NCI-H1092 (cell line): ENCODE measurements around the gene STKLD1.
"Not testable (repeated sequence)": the region's sequence is repeated elsewhere in the genome, so short reads cannot be mapped to it uniquely, and the experiment has no call there.

Experiments
- DNase-seq: peaks from one replicate; lab custom pipeline; 2025; lab: John Stamatoyannopoulos, UW

Gene STKLD1

DNA sequence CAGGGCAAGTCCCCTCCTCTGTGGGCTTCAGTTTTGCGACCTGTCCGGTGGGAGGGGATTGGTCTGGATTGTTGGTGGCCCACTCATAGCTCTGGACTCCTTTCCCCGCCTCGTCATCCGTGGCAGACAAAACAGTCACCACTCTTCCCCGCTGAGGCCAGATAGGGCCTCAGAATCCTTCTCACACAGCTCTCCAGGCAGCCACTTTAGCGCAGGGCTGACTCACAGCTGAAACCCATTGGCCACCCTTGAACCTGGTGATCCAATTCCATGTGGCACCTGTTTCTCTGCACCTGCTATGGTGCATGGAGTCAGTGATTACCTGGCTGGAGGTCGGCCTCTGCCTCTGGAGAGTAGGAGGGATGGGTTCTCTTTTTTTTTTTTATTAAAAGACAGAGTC lies 67.8 kb downstream of the STKLD1 start:
- no peak for DNase-seq

DNA sequence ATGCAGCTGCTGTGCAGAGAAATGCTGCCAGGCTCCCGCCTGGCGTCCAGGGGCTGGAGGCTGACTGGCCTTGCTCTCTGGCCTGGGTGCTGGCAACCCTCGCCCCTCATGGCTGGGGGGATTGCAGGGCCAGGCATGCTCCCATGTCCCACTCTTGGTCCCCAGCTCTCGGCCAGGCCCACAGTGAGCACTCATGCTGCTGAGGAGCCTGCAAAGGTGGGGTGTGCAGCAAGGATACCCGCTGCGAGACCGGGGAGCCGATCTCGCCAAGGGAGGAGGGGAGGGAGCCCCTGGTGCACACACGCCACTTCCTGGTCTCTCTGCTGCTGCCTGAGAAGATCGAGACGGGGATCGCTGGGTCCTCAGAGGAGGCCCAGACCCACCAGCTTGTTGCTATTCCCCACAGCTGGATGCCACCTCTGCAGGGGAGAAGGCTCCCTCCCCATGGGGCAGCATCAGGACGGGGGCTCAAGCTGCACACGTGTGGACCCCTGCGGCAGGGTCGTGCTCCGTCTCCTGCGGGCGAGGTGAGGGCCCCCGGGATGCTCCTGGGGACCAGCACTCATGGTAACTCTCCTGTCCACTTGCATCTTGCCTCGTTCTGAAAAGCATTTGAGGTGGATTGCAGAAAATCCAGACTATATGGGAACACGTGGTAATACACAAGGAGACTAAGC lies 69.3 kb downstream of the STKLD1 start:
- DNase-seq: no peak

DNA sequence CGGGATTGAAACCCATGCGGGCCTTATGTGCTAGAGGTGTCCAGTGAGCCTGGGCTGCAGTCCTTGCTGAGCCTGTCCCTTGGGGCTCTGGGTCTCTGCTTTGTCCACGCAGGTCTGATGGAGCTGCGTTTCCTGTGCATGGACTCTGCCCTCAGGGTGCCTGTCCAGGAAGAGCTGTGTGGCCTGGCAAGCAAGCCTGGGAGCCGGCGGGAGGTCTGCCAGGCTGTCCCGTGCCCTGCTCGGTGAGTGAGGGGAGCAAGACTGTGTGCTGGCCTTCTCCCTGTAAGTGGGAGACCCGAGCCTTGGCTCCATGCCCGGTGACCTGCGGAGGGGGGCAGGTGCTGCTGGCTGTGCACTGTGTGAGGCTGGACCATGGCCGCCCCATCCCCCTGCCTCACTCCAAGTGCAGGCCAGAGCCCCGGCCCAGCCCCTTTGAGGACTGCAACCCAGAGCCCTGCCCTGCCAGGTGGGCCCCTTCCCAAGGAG lies 72.4 kb downstream of the STKLD1 start:
- DNase-seq: no peak

DNA sequence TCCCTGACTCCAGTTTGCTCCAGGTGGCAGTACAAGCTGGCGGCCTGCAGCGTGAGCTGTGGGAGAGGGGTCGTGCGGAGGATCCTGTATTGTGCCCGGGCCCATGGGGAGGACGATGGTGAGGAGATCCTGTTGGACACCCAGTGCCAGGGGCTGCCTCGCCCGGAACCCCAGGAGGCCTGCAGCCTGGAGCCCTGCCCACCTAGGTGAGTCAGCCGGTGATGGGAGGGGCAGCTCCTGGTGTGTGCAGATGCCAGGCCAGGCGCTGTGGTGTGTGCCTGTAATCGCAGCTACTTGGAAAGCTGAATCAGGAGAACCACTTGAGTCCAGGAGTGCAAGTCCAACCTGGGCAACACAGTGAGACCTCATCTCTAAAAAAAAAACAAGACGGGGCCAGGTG lies 73.6 kb downstream of the STKLD1 start:
- DNase-seq: no peak

DNA sequence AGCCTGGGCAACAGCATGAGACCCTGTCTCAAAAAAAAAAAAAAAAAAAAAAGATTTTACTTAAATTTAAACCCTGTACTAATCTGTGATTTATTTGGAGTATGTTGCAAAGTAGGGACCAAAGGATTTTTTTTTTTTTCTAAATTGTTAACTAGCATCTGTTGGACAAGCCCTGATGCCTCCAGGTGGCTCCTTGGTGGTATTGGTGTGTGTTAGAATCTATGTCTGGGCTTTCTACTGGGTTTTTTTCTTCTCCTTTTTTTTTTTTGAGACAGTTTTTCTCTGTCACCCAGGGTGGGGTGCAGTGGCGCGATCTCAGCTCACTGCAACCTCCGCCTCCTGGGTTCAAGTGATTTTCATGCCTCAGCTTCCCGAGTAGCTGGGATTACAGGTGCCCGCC lies 75.7 kb downstream of the STKLD1 start:
- DNase-seq: not testable (repeated sequence)

DNA sequence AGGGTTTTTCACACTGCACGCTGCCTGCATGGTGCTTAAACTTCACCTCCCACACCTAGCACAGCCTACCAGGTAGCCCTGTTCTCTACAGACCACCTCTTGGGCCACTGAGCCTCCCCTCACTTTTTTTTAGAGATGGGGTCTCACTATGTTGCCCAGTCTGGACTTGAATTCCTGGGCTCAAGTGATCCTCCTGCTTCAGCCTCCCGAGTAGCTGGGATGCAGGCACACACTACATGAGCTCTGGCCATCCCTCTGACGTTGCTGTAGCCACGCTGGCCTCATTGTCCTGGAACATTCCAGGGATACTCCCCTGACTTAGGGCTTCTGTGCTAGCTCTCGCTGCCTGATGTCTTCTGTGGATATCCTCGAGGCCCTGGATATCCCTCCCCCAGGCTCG lies 76.4 kb downstream of the STKLD1 start:
- no peak for DNase-seq

DNA sequence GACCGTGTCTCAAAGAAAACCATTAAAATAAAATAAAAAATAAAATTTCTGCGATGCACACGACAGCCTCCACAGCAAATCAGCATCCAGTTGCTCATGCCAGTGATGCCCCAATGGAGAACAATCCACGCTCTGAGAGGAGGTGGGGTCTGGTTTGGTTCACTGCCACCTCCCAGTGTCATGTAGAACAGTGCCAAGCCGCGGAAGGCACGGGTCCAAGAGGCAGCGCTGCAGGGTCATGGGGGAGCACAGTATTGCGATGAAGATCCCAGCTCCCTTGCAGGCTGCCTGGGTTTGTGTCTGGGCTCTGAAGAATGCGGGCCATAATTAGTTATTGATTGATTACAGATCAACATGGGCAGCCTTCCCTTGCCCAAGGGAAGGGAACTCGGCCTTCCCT lies 77.5 kb downstream of the STKLD1 start:
- no peak for DNase-seq

DNA sequence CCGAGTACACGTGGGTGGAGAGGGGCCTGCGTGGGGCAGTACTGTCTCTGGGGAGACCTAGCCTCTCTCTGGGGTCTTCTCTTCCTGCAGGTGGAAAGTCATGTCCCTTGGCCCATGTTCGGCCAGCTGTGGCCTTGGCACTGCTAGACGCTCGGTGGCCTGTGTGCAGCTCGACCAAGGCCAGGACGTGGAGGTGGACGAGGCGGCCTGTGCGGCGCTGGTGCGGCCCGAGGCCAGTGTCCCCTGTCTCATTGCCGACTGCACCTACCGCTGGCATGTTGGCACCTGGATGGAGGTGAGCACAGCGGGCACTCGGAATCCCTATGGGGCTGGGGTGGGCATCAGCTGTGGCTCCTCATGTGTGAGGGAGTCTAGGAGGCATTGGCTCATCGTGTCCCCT lies 78.2 kb downstream of the STKLD1 start:
- DNase-seq: no peak

DNA sequence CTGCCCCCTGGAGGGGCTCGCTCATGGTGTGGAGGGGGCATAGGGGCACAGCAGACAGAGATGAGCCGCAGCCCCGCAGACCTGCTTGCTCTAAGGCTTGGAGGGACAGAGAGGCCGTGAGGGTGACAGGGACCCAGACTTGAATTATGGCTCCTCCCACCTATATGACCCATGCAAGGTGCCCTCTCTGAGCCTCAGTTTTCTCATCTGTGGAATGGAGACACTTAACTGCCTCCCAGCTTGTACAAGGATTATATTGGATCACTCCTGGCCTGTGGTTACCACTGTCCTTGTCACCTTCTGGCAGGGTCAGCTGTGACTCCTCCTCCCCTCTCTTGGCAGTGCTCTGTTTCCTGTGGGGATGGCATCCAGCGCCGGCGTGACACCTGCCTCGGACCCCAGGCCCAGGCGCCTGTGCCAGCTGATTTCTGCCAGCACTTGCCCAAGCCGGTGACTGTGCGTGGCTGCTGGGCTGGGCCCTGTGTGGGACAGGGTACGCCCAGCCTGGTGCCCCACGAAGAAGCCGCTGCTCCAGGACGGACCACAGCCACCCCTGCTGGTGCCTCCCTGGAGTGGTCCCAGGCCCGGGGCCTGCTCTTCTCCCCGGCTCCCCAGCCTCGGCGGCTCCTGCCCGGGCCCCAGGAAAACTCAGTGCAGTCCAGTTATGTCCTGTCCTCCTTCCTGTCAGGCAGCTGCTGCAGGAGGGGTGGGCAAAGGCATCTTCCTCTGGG lies 78.9 kb downstream of the STKLD1 start:
- DNase-seq: no peak
